Measurements from ENCODE around the gene PPP2R3C.
"Not testable (repeated sequence)": the region's sequence is repeated elsewhere in the genome, so short reads cannot be mapped to it uniquely, and the experiment has no call there.

The PPP2R3C gene

GRCh38 chr14:35083530-35084150, 38.1 kb downstream of the PPP2R3C start:
- Histone ChIP-seq H3K27ac (ENCODE audit: low read length) (no peak overlapping the region), H3K4me3 (ENCODE audit: low read depth in 1 of 2, low read length in 2 of 2) (no peak overlapping the region), H3K9me3 (ENCODE audit: control insufficient read depth in 1 of 2, low read length in 2 of 2) (no peaks in the 10 kb centered on the region), H3K4me1 (ENCODE audit: control insufficient read depth in 1 of 2, insufficient read depth in 2 of 2, low read length in 2 of 2) (no peaks in the 10 kb centered on the region), H3K27me3 (ENCODE audit: low read depth, low read length) (no peaks in the 10 kb centered on the region), H3K36me3 (ENCODE audit: control insufficient read depth in 1 of 2, insufficient read depth in 2 of 2, low read length in 2 of 2) (peaks cover 26 to 33% of the 10 kb centered on the region in 2 donors)

- Histone ChIP-seq H3K36me3 (ENCODE audit: control insufficient read depth in 1 of 2, insufficient read depth in 2 of 2, low read length in 2 of 2) (peaks cover 33 to 43% of the 10 kb centered on the region in 2 donors), H3K4me1 (ENCODE audit: control insufficient read depth in 1 of 2, insufficient read depth in 2 of 2, low read length in 2 of 2) (no peaks in the 10 kb centered on the region), H3K27ac (ENCODE audit: low read length) (no peak overlapping the region)
Observed at GRCh38 chr14:35079742-35080141, 42.0 kb downstream of the PPP2R3C start.

DNA sequence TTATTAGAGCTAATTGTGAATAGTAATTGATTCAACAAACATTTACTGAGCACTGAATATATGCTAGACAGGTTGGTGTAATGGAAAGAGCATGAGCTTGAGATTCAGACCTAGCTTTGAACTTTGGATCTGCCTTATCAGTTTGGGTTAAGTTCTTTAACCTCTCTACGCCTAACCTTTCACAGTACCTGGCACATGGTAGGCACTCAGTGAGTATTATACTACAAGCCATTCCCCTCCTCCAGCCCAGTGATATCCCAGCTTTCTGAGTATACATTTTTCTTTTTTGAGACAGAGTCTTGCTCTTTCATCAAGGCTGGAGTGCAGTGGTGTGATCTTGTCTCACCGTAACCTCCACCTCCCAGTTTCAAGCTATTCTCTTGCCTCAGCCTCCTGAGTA, 43.7 kb downstream of the PPP2R3C start:
- Histone ChIP-seq H3K27me3 (ENCODE audit: low read depth, low read length) (no peaks in the 10 kb centered on the region), H3K36me3 (ENCODE audit: control insufficient read depth in 1 of 2, insufficient read depth in 2 of 2, low read length in 2 of 2) (peaks cover 29 to 46% of the 10 kb centered on the region in 2 donors), H3K4me3 (ENCODE audit: low read depth in 1 of 2, low read length in 2 of 2) (no peak overlapping the region), H3K9me3 (ENCODE audit: control insufficient read depth in 1 of 2, low read length in 2 of 2) (no peaks in the 10 kb centered on the region), H3K27ac (ENCODE audit: low read length) (no peak overlapping the region), H3K4me1 (ENCODE audit: control insufficient read depth in 1 of 2, insufficient read depth in 2 of 2, low read length in 2 of 2) (no peaks in the 10 kb centered on the region)

More at GRCh38 chr14:35079742-35080141, 42.0 kb downstream of the PPP2R3C start:
- no peak overlapping the region for H3K4me3 ChIP-seq (ENCODE audit: low read depth in 1 of 2, low read length in 2 of 2)
- H3K27me3 ChIP-seq (ENCODE audit: low read depth, low read length), result no peaks in the 10 kb centered on the region
- no peaks in the 10 kb centered on the region for H3K9me3 ChIP-seq (ENCODE audit: control insufficient read depth in 1 of 2, low read length in 2 of 2)

GRCh38 chr14:35073486-35073885, 48.3 kb downstream of the PPP2R3C start:
- Histone ChIP-seq H3K36me3 (ENCODE audit: control insufficient read depth in 1 of 2, insufficient read depth in 2 of 2, low read length in 2 of 2) (peaks cover 14 to 39% of the 10 kb centered on the region in 2 donors), H3K4me1 (ENCODE audit: control insufficient read depth in 1 of 2, insufficient read depth in 2 of 2, low read length in 2 of 2) (no peaks in the 10 kb centered on the region), H3K9me3 (ENCODE audit: control insufficient read depth in 1 of 2, low read length in 2 of 2) (no peaks in the 10 kb centered on the region), H3K27ac (ENCODE audit: low read length) (no peak overlapping the region), H3K4me3 (ENCODE audit: low read depth in 1 of 2, low read length in 2 of 2) (no peak overlapping the region), H3K27me3 (ENCODE audit: low read depth, low read length) (no peaks in the 10 kb centered on the region)

DNA sequence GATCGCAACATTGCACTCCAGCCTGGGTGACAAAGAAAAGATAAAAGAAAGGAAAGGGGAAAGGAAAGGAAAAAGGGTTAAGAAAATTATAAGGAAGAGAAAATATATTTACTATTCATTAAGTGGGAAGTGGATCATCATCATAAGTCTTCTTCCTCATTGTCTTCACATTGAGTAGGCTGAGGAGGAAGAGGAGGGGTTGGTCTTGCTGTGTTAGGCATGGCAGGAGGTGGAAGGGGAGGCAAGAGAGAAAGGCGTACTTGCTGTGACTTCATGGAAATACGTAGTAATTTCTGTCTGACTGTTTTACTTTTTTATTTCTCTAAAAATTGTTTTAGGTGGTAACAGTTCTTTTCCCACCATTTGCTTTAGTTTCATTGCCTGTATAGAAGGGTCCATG, 49.6 kb downstream of the PPP2R3C start:
- no peak overlapping the region for H3K4me3 ChIP-seq (ENCODE audit: low read depth in 1 of 2, low read length in 2 of 2)
- no peaks in the 10 kb centered on the region for H3K9me3 ChIP-seq (ENCODE audit: control insufficient read depth in 1 of 2, low read length in 2 of 2)
- no peaks in the 10 kb centered on the region for H3K27me3 ChIP-seq (ENCODE audit: low read depth, low read length)
- no peak overlapping the region for H3K27ac ChIP-seq (ENCODE audit: low read length)
- no peaks in the 10 kb centered on the region for H3K4me1 ChIP-seq (ENCODE audit: control insufficient read depth in 1 of 2, insufficient read depth in 2 of 2, low read length in 2 of 2)
- H3K36me3 ChIP-seq (ENCODE audit: control insufficient read depth in 1 of 2, insufficient read depth in 2 of 2, low read length in 2 of 2), result peaks cover 16 to 37% of the 10 kb centered on the region in 2 donors

DNA sequence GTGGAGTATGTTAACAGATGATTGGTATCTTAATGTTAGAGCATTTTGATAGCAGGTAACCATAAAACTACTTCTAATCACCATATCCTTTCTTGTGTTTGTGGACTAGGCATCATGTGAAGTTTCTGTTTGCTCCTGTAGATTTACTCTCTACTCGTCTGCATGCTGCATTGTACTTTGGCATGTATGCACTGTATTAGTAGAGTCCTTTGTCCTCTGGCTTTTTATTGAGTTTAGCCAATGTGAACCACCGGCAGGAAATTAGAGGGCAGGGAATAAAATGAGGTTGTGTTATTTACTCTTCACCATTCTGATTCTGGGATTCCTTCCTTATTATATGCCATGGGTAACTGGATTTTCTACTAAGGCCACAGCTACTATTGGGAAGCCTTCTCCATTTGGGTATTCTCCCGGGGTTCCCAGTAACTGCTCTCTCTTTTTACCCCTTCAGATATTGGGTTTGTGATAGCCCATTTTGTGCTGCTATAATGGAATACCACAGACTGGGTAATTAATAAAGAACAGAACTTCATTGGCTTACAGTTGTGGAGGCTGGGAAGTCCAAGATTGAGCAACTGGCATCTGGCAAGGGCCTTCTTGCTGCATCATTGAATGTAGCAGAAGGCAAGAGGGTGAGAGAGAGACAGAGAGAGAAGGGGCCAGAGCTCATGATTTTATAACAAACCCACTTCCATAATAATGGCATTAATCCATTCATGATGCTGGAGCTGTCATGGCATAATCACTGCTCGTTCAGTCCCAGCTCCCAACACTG, 53.4 kb downstream of the PPP2R3C start:
- Histone ChIP-seq H3K36me3 (ENCODE audit: control insufficient read depth in 1 of 2, insufficient read depth in 2 of 2, low read length in 2 of 2) (peaks cover 12 to 21% of the 10 kb centered on the region in 2 donors), H3K9me3 (ENCODE audit: control insufficient read depth in 1 of 2, low read length in 2 of 2) (no peaks in the 10 kb centered on the region), H3K4me1 (ENCODE audit: control insufficient read depth in 1 of 2, insufficient read depth in 2 of 2, low read length in 2 of 2) (no peaks in the 10 kb centered on the region), H3K4me3 (ENCODE audit: low read depth in 1 of 2, low read length in 2 of 2) (no peak overlapping the region), H3K27ac (ENCODE audit: low read length) (no peak overlapping the region), H3K27me3 (ENCODE audit: low read depth, low read length) (no peaks in the 10 kb centered on the region)

GRCh38 chr14:35065731-35066130, 56.1 kb downstream of the PPP2R3C start:
- H3K27me3 ChIP-seq (ENCODE audit: low read depth, low read length); H3K9me3 ChIP-seq (ENCODE audit: control insufficient read depth in 1 of 2, low read length in 2 of 2); H3K4me1 ChIP-seq (ENCODE audit: control insufficient read depth in 1 of 2, insufficient read depth in 2 of 2, low read length in 2 of 2); H3K4me3 ChIP-seq (ENCODE audit: low read depth in 1 of 2, low read length in 2 of 2); H3K27ac ChIP-seq (ENCODE audit: low read length): not testable (repeated sequence)
- peaks cover 12 to 20% of the 10 kb centered on the region in 2 donors for H3K36me3 ChIP-seq (ENCODE audit: control insufficient read depth in 1 of 2, insufficient read depth in 2 of 2, low read length in 2 of 2)

GRCh38 chr14:35061113-35061791, 60.5 kb downstream of the PPP2R3C start:
- not testable (repeated sequence) for H3K27me3 ChIP-seq (ENCODE audit: low read depth, low read length); H3K9me3 ChIP-seq (ENCODE audit: control insufficient read depth in 1 of 2, low read length in 2 of 2); H3K4me1 ChIP-seq (ENCODE audit: control insufficient read depth in 1 of 2, insufficient read depth in 2 of 2, low read length in 2 of 2); H3K4me3 ChIP-seq (ENCODE audit: low read depth in 1 of 2, low read length in 2 of 2); H3K27ac ChIP-seq (ENCODE audit: low read length)
- H3K36me3 ChIP-seq (ENCODE audit: control insufficient read depth in 1 of 2, insufficient read depth in 2 of 2, low read length in 2 of 2), result peaks cover 0 to 37% of the 10 kb centered on the region in 2 donors

GRCh38 chr14:35052637-35053036, 69.2 kb downstream of the PPP2R3C start:
- H3K9me3 ChIP-seq (ENCODE audit: control insufficient read depth in 1 of 2, low read length in 2 of 2), result no peaks in the 10 kb centered on the region
- H3K4me1 ChIP-seq (ENCODE audit: control insufficient read depth in 1 of 2, insufficient read depth in 2 of 2, low read length in 2 of 2), result no peaks in the 10 kb centered on the region
- H3K36me3 ChIP-seq (ENCODE audit: control insufficient read depth in 1 of 2, insufficient read depth in 2 of 2, low read length in 2 of 2), result peaks cover 0 to 14% of the 10 kb centered on the region in 2 donors
- H3K27ac ChIP-seq (ENCODE audit: low read length), result no peak overlapping the region
- no peak overlapping the region for H3K4me3 ChIP-seq (ENCODE audit: low read depth in 1 of 2, low read length in 2 of 2)
- no peaks in the 10 kb centered on the region for H3K27me3 ChIP-seq (ENCODE audit: low read depth, low read length)

- Histone ChIP-seq H3K36me3 (ENCODE audit: control insufficient read depth in 1 of 2, insufficient read depth in 2 of 2, low read length in 2 of 2) (peaks cover 0 to 9% of the 10 kb centered on the region in 2 donors), H3K4me3 (ENCODE audit: low read depth in 1 of 2, low read length in 2 of 2) (no peak overlapping the region), H3K27me3 (ENCODE audit: low read depth, low read length) (no peaks in the 10 kb centered on the region), H3K27ac (ENCODE audit: low read length) (no peak overlapping the region), H3K4me1 (ENCODE audit: control insufficient read depth in 1 of 2, insufficient read depth in 2 of 2, low read length in 2 of 2) (peaks cover 0 to 6% of the 10 kb centered on the region in 2 donors), H3K9me3 (ENCODE audit: control insufficient read depth in 1 of 2, low read length in 2 of 2) (no peaks in the 10 kb centered on the region)
Observed at GRCh38 chr14:35051796-35052195, 70.0 kb downstream of the PPP2R3C start.

- Histone ChIP-seq H3K4me3 (ENCODE audit: low read depth in 1 of 2, low read length in 2 of 2) (no peak overlapping the region), H3K4me1 (ENCODE audit: control insufficient read depth in 1 of 2, insufficient read depth in 2 of 2, low read length in 2 of 2) (peaks cover 0 to 6% of the 10 kb centered on the region in 2 donors), H3K36me3 (ENCODE audit: control insufficient read depth in 1 of 2, insufficient read depth in 2 of 2, low read length in 2 of 2) (peaks cover 0 to 14% of the 10 kb centered on the region in 2 donors), H3K9me3 (ENCODE audit: control insufficient read depth in 1 of 2, low read length in 2 of 2) (no peaks in the 10 kb centered on the region), H3K27me3 (ENCODE audit: low read depth, low read length) (no peaks in the 10 kb centered on the region), H3K27ac (ENCODE audit: low read length) (no peak overlapping the region)
Observed at GRCh38 chr14:35050652-35051051, 71.1 kb downstream of the PPP2R3C start.

Data from muscle layer of duodenum (tissue), 2 donors.